ENCODE measurements around the gene UBE2H. TPM values are rescaled to one million over a fixed set of nuclear protein-coding genes. Genes with fewer than 3 reads are reported as not detected.

The UBE2H gene
- total RNA-seq, 1 experiment from 2014 or later: 75.1 TPM

- no peak for TF ChIP-seq CTCF (conservative IDR thresholded peaks at IDR 0.05)
Measured at GRCh38 chr7:129845178-129845971, 107.4 kb downstream of the UBE2H start.

More at GRCh38 chr7:129845178-129845971, 107.4 kb downstream of the UBE2H start:
- no peak overlapping the region for H2AK5ac ChIP-seq (ENCODE audit: insufficient read length, low read length)
- H2BK120ac ChIP-seq (ENCODE audit: low read depth, low read length, poor library complexity, severe bottlenecking): no peak overlapping the region
- no peak for DNase-seq
- no peak overlapping the region for H2AFZ ChIP-seq (ENCODE audit: low read length)
- no peaks in the 10 kb centered on the region for H3K79me1 ChIP-seq (ENCODE audit: insufficient read depth, low read depth, low read length, poor library complexity, severe bottlenecking)
- no peak overlapping the region for H3K9ac ChIP-seq (ENCODE audit: extremely low read depth, insufficient read length, low read length)
- H2BK5ac ChIP-seq (ENCODE audit: insufficient read length, low read length): no peak overlapping the region
- no peaks in the 10 kb centered on the region for H3K27me3 Mint-ChIP-seq (ENCODE audit: low read depth)
- no CpG with 5 or more reads among the region's 3 CpGs for WGBS (ENCODE audit: extremely low coverage, insufficient read length, low lambda C conversion rate)
- H3K4me3 Mint-ChIP-seq: no peak overlapping the region
- no peak overlapping the region for H4K91ac ChIP-seq (ENCODE audit: insufficient read length, low read depth, low read length)
- H3K4me1 ChIP-seq (ENCODE audit: insufficient read depth, low read length): peaks cover 8% of the 10 kb centered on the region
- H3T11ph ChIP-seq (ENCODE audit: low read length): no peak overlapping the region
- no peak overlapping the region for H2BK15ac ChIP-seq (ENCODE audit: low read depth, low read length)
- H3K27me3 ChIP-seq (ENCODE audit: insufficient read depth, low read length): no peaks in the 10 kb centered on the region
- H3K23ac ChIP-seq (ENCODE audit: insufficient read length, low read depth, low read length): no peak overlapping the region
- no peak overlapping the region for H3K4me2 ChIP-seq (ENCODE audit: insufficient read depth, insufficient read length, low read length)
- no peak overlapping the region for H3K27ac ChIP-seq (ENCODE audit: insufficient read length, low read depth, low read length)
- H3K23me2 ChIP-seq (ENCODE audit: insufficient read length, low read depth, low read length, poor library complexity, severe bottlenecking): no peaks in the 10 kb centered on the region
- no peak overlapping the region for H4K5ac ChIP-seq (ENCODE audit: insufficient read length, low read depth, low read length)
- H2BK12ac ChIP-seq (ENCODE audit: insufficient read length, low read depth, low read length): no peak overlapping the region
- H4K8ac ChIP-seq (replicated peaks; ENCODE audit: insufficient read length, low read depth, low read length): no peak overlapping the region
- H3K14ac ChIP-seq (ENCODE audit: insufficient read depth, low read length): no peak overlapping the region
- no peaks in the 10 kb centered on the region for H4K20me1 ChIP-seq (ENCODE audit: control insufficient read depth, insufficient read depth, insufficient read length)
- no peaks in the 10 kb centered on the region for H3K9me3 Mint-ChIP-seq
- H3K56ac ChIP-seq (ENCODE audit: insufficient read length, low read depth, low read length): no peak overlapping the region
- H3K9me3 ChIP-seq (ENCODE audit: control insufficient read depth, low read depth, low read length): no peaks in the 10 kb centered on the region
- H3K27ac Mint-ChIP-seq: peak overlapping the region; percentile 47 to 91 (median 72); a peak in 5 of 7 replicates
- H3K18ac ChIP-seq (ENCODE audit: insufficient read length, low read depth, low read length): no peak overlapping the region
- peaks cover 64 to 70% of the 10 kb centered on the region in 2 experiments for H3K4me1 Mint-ChIP-seq
- 0 out of 2 replicates have a peak, but pooled peaks cover 1% of the 10 kb centered on the region for H3K79me2 ChIP-seq (ENCODE audit: insufficient read depth, low read length)
- H3K4ac ChIP-seq (ENCODE audit: low read depth, low read length): no peak overlapping the region
- no peak overlapping the region for H2BK20ac ChIP-seq (ENCODE audit: low read depth, low read length, poor library complexity, severe bottlenecking)
- peaks cover 0 to 3% (median 0%) of the 10 kb centered on the region in 3 experiments; a peak in 4 of 7 replicates for H3K36me3 Mint-ChIP-seq (ENCODE audit: insufficient read depth in 1 of 3, low read depth in 3 of 3)
